ENCODE measurements around the gene ZBTB3. TPM values are rescaled to one million over a fixed set of nuclear protein-coding genes. Genes with fewer than 3 reads are reported as not detected.
A peak's percentile ranks its signal among the peaks of the same experiment; 100 is the strongest.

The ZBTB3 gene
- total RNA-seq, 1 experiment from 2014 or later: 3.3 TPM

- intact Hi-C loops (cut with micrococcal nuclease): loop anchor here (1.0 to 2.0 kb wide), 4 partner anchors 44 to 94 kb away; partner anchors contain the start of gene SLC3A2
- H3K9me2 ChIP-seq (replicated peaks; ENCODE audit: low read length): no peaks in the 10 kb centered on the region
- peak overlapping the region; percentile 90 for H3K27ac ChIP-seq (ENCODE audit: low read length)
- H3K4me1 ChIP-seq (ENCODE audit: insufficient read depth, low read length): peaks cover 25% of the 10 kb centered on the region
- H3K9ac ChIP-seq (ENCODE audit: low read length): peak overlapping the region; percentile 91
- peak overlapping the region; percentile 86 for H3K4me3 ChIP-seq (ENCODE audit: low read length)
- peak; percentile 67 for ATAC-seq
- H4K20me1 ChIP-seq (ENCODE audit: low read length): no peaks in the 10 kb centered on the region
- no peaks in the 10 kb centered on the region for H3K9me3 ChIP-seq (ENCODE audit: low read length)
- peak overlapping the region; percentile 84 for H3K4me2 ChIP-seq (ENCODE audit: low read length)
- H3F3A ChIP-seq (ENCODE audit: low read length, unreplicated experiment): peaks cover 10% of the 10 kb centered on the region
- H3K36me3 ChIP-seq (ENCODE audit: low read depth, low read length): peaks cover 11% of the 10 kb centered on the region; the same call in 1 of the 2 replicates
- ChIA-PET POLR2A (ENCODE audit: unreplicated experiment) (interaction anchor here (0.6 to 1.4 kb wide), 3 partner anchors 55 to 121 kb away, joined by 3 to 16 read pairs (median 4); partner anchors contain the start of genes C11orf98, CSKMT and HNRNPUL2), CTCF (interaction anchor here (0.6 to 1.8 kb wide), 11 partner anchors 12 to 140 kb away, joined by 3 to 13 read pairs (median 5); partner anchors contain the start of genes GANAB, HNRNPUL2, POLR2G and SLC3A2)
- peak overlapping the region; percentile 71 for H2AFZ ChIP-seq (ENCODE audit: low read length)
- DNase-seq: peak; percentile 95
- H3K27me3 ChIP-seq (ENCODE audit: low read length): no peaks in the 10 kb centered on the region
- TF ChIP-seq CTCF (conservative IDR thresholded peaks at IDR 0.05; ENCODE audit: low read depth, low read length): peak; percentile 95
- TF ChIP-seq EZH2 (IDR thresholded peaks at IDR 0.05; ENCODE audit: low read length, unreplicated experiment): no peak
- BruUV-seq (replicated peaks): no TSS peak
- peaks cover 33% of the 10 kb centered on the region for H3K79me2 ChIP-seq (ENCODE audit: low read length)
Observed at GRCh38 chr11:62786318-62787004, 32.5 kb upstream of the ZBTB3 start.

GRCh38 chr11:62782753-62783152 is 28.8 kb upstream of the ZBTB3 start:
- Histone ChIP-seq H3K9me2 (replicated peaks; ENCODE audit: low read length) (no peaks in the 10 kb centered on the region), H3K36me3 (ENCODE audit: low read depth, low read length) (peaks cover 11% of the 10 kb centered on the region; the same call in 1 of the 2 replicates), H3K79me2 (ENCODE audit: low read length) (no peaks in the 10 kb centered on the region), H3K4me2 (ENCODE audit: low read length) (no peak overlapping the region), H2AFZ (ENCODE audit: low read length) (no peak overlapping the region), H3F3A (ENCODE audit: low read length, unreplicated experiment) (peaks cover 8% of the 10 kb centered on the region), H3K27me3 (ENCODE audit: low read length) (no peaks in the 10 kb centered on the region), H3K4me3 (ENCODE audit: low read length) (no peak overlapping the region), H3K27ac (ENCODE audit: low read length) (no peak overlapping the region), H3K4me1 (ENCODE audit: insufficient read depth, low read length) (peaks cover 7% of the 10 kb centered on the region), H3K9ac (ENCODE audit: low read length) (no peak overlapping the region), H3K9me3 (ENCODE audit: low read length) (no peaks in the 10 kb centered on the region), H4K20me1 (ENCODE audit: low read length) (no peaks in the 10 kb centered on the region)
- DNase-seq (no peak), ATAC-seq (no peak)
- ChIA-PET POLR2A (ENCODE audit: unreplicated experiment) (no interaction called here), CTCF (no interaction called here)
- no TSS peak for BruUV-seq (replicated peaks)
- intact Hi-C loops (cut with micrococcal nuclease): no loop called here
- TF ChIP-seq EZH2 (IDR thresholded peaks at IDR 0.05; ENCODE audit: low read length, unreplicated experiment) (no peak), EZH2phosphoT487 (IDR thresholded peaks at IDR 0.05; ENCODE audit: borderline replicate concordance, low read length) (no peak)

GRCh38 chr11:62778441-62778840 is 24.5 kb upstream of the ZBTB3 start:
- Histone ChIP-seq H3K9ac (ENCODE audit: low read length) (no peak overlapping the region), H2AFZ (ENCODE audit: low read length) (no peak overlapping the region), H3K27ac (ENCODE audit: low read length) (no peak overlapping the region), H3K9me3 (ENCODE audit: low read length) (no peaks in the 10 kb centered on the region), H3K79me2 (ENCODE audit: low read length) (peaks cover 3% of the 10 kb centered on the region; the same call in 1 of the 2 replicates), H3K36me3 (ENCODE audit: low read depth, low read length) (peaks cover 18% of the 10 kb centered on the region), H3K4me2 (ENCODE audit: low read length) (no peak overlapping the region), H3K9me2 (replicated peaks; ENCODE audit: low read length) (no peaks in the 10 kb centered on the region), H3K4me1 (ENCODE audit: insufficient read depth, low read length) (no peaks in the 10 kb centered on the region), H3F3A (ENCODE audit: low read length, unreplicated experiment) (no peaks in the 10 kb centered on the region), H4K20me1 (ENCODE audit: low read length) (no peaks in the 10 kb centered on the region), H3K27me3 (ENCODE audit: low read length) (no peaks in the 10 kb centered on the region), H3K4me3 (ENCODE audit: low read length) (no peak overlapping the region)
- TF ChIP-seq CTCF (conservative IDR thresholded peaks at IDR 0.05; ENCODE audit: low read depth, low read length) (no peak), EZH2phosphoT487 (IDR thresholded peaks at IDR 0.05; ENCODE audit: borderline replicate concordance, low read length) (no peak)
- ATAC-seq (no peak), DNase-seq (no peak)
- no TSS peak for BruUV-seq (replicated peaks)
- ChIA-PET POLR2A (ENCODE audit: unreplicated experiment) (no interaction called here), CTCF (no interaction called here)
- intact Hi-C loops (cut with micrococcal nuclease): no loop called here
